GM18526 (cell line): ENCODE measurements around the gene CLSTN2.

Source experiments
- POLR2A ChIP-seq: IDR thresholded peaks from 3 replicates; pipeline ENCODE4 v1.6.1; 2011; ENCODE audit not compliant: insufficient read length; ENCODE audit errors: extremely low read depth

The CLSTN2 gene

GRCh38 chr3:140487566-140487965 is 552.6 kb downstream of the CLSTN2 start:
- no peak for TF ChIP-seq POLR2A

GRCh38 chr3:140493271-140493670 is 558.3 kb downstream of the CLSTN2 start:
- TF ChIP-seq POLR2A, result no peak

- no peak for TF ChIP-seq POLR2A
Observed at GRCh38 chr3:140494970-140495369, 560.0 kb downstream of the CLSTN2 start.

GRCh38 chr3:140497331-140497730 is 562.3 kb downstream of the CLSTN2 start:
- TF ChIP-seq POLR2A, result no peak

GRCh38 chr3:140499114-140499757 is 564.3 kb downstream of the CLSTN2 start:
- no peak for TF ChIP-seq POLR2A

- no peak for TF ChIP-seq POLR2A
Observed at GRCh38 chr3:140500473-140500872, 565.5 kb downstream of the CLSTN2 start.

- no peak for TF ChIP-seq POLR2A
Observed at GRCh38 chr3:140501061-140501769, 566.2 kb downstream of the CLSTN2 start.

GRCh38 chr3:140501770-140502364 is 566.9 kb downstream of the CLSTN2 start:
- TF ChIP-seq POLR2A, result no peak

GRCh38 chr3:140505213-140505612 is 570.2 kb downstream of the CLSTN2 start:
- no peak for TF ChIP-seq POLR2A

GRCh38 chr3:140505876-140506275 is 570.9 kb downstream of the CLSTN2 start:
- no peak for TF ChIP-seq POLR2A

GRCh38 chr3:140508550-140508949 is 573.6 kb downstream of the CLSTN2 start:
- no peak for TF ChIP-seq POLR2A

GRCh38 chr3:140509534-140509933 is 574.5 kb downstream of the CLSTN2 start:
- TF ChIP-seq POLR2A, result no peak

GRCh38 chr3:140510303-140510861 is 575.4 kb downstream of the CLSTN2 start:
- TF ChIP-seq POLR2A, result no peak

GRCh38 chr3:140521751-140522445 is 586.9 kb downstream of the CLSTN2 start:
- no peak for TF ChIP-seq POLR2A

- no peak for TF ChIP-seq POLR2A
Observed at GRCh38 chr3:140522653-140523380, 587.8 kb downstream of the CLSTN2 start.
